Measurements from ENCODE around the gene RGS4.

RGS4 gene

DNA sequence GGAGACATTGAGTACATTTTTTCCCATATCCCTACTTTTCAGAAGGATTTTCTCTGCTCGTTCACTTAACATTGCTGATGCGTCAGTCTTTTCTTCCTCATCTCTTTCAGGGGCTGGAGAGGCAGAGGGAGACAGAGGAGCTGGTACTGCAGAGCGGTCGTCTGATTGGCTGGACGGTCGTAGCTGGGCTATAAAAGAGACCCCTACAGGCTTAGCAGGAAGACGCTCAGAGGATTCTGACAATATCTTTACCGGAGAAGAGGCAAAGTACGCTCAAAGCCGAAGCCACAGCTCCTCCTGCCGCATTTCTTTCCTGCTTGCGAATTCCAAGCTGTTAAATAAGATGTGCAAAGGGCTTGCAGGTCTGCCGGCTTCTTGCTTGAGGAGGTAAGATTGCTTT, at the start of gene RGS4:
Gene RGS4 (plus strand): TSS at position 220 of the 400 bp plus-strand sequence. CDS start 124 bp downstream, at position 344.
- peak within 1 kb of the TSS; percentile 67 for H3K27ac ChIP-seq
- peak; percentile 78 for TF ChIP-seq CTCF (conservative IDR thresholded peaks at IDR 0.05)

GRCh38 chr1:163022129-163022528, 47.0 kb upstream of the RGS4 start:
- no peak for TF ChIP-seq CTCF (conservative IDR thresholded peaks at IDR 0.05)
- H3K27ac ChIP-seq = no peak overlapping the region

DNA sequence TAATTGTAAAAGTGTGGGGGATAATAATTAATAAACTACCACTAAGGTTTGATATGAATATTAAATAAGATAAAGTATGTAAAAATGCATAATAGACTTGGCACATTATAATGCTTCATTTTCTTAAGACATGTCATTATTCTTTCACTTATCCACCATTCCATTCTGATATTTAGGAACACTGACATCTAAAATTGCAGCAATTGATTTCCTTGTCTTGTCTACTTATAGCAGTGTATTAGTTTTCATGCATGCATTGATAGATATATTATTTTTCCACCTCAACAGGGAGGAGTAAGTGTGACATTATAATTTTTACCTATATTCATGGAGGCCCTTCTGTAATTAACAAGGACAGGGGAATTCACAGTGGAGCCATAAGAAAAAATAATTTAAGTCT, 41.6 kb upstream of the RGS4 start:
- H3K27ac ChIP-seq = no peak overlapping the region
- no peak for TF ChIP-seq CTCF (conservative IDR thresholded peaks at IDR 0.05)

DNA sequence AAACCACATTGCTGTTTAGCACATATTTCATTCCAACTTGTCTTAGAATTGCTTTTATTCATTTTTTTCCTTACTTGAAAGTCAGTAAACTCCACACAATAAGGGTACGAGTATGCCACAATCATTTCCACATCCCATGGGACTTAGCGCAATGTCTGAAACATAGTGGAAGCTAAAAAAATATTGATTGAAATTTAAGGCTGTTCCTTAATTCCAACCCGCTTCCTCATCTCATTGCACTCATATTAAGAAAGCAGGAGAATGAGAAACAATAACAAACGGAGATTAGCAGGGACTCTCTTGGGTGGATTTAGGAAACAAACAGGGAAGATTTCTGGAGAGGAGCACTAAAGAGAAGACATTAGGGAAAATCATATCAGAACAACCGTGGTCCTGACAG, 39.3 kb upstream of the RGS4 start:
- TF ChIP-seq CTCF (conservative IDR thresholded peaks at IDR 0.05) = no peak
- H3K27ac ChIP-seq = no peak overlapping the region

DNA sequence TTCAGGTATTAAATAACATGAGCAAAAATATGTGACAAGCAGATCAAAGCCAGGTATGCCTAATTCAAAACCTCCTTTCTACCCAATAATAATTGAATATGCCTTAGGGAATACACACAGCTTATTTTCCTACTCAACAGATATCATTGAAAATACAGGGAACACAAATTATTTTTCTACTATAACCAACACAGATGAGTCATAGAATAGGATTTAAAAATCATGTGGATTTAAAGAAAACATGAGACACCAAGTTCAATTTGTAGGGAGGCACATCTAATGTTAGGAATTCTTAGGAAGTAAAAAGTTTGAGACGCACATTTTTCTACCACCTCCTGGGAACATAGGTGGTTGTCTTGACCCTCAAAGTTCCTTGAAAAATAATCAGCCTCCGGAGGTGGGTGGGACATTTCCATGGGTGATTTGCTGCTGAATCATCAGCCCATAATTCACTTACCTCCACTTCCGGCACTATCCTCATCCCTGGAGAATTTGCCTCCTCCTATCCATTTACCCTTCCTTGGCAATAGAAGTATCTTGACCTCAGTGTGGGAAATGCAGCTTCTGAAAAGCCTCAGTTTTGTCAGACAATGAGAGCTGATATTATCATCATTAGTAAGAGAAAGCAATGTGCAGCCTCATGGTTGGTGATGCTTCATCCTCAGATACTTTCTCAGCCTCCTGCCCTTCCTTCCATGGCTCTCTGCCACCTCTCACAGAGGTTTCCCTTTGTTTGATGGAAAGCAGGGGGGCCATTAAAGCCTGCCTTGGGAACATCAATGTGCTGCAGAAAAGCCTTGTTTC, 33.5 kb upstream of the RGS4 start:
- no peak for TF ChIP-seq CTCF (conservative IDR thresholded peaks at IDR 0.05)
- no peak overlapping the region for H3K27ac ChIP-seq

GRCh38 chr1:163036671-163037070, 32.5 kb upstream of the RGS4 start:
- TF ChIP-seq CTCF (conservative IDR thresholded peaks at IDR 0.05) = no peak
- no peak overlapping the region for H3K27ac ChIP-seq

GRCh38 chr1:163038928-163039706, 30.0 kb upstream of the RGS4 start:
- no peak for TF ChIP-seq CTCF (conservative IDR thresholded peaks at IDR 0.05)

More at GRCh38 chr1:163038928-163039706, 30.0 kb upstream of the RGS4 start:
- no peak overlapping the region for H3K27ac ChIP-seq
